Thoracic aorta (tissue), 2 donors: ENCODE data around the gene AUTS2. TPM values are rescaled to one million over a fixed set of nuclear protein-coding genes. Genes with fewer than 3 reads are reported as not detected.

ENCODE experiments used
- ATAC-seq: fragments of 150-250 bp; one replicate; pipeline ENCODE4 v1.8.0; 2017; ENCODE audit warnings: low read depth; ENCODE audit not compliant: insufficient number of reproducible peaks, low FRiP score
- DNase-seq: peaks from one replicate; pipeline ENCODE4 v3.0.0-alpha.2; 2020; ENCODE audit warnings: low spot score
- H3K27ac ChIP-seq, 2 donors: fragments of 200-600 bp; sonication (generic); 1 replicate in 1 of 2; 2 replicates in 1 of 2; pipeline ENCODE4 v1.5.1; 2016; ENCODE audit warnings: mild to moderate bottlenecking in 2 of 2, moderate library complexity in 2 of 2
- H3K27me3 ChIP-seq: fragments of 200-600 bp; sonication (generic); replicated peaks from 2 replicates; pipeline ENCODE4 v1.6.0; 2016; ENCODE audit warnings: mild to moderate bottlenecking; ENCODE audit not compliant: insufficient read depth
- H3K36me3 ChIP-seq: fragments of 200-600 bp; sonication (generic); one replicate; pipeline ENCODE4 v1.5.1; 2016
- H3K4me1 ChIP-seq, 2 donors: fragments of 200-600 bp; sonication (generic); 1 replicate in 1 of 2; 2 replicates in 1 of 2; pipeline versions ENCODE4 v1.5.1 to v1.6.0; 2016; ENCODE audit warnings: low read depth in 2 of 2, mild to moderate bottlenecking in 1 of 2; ENCODE audit not compliant: control insufficient read depth in 1 of 2
- H3K4me3 ChIP-seq: fragments of 200-600 bp; sonication (generic); 2 replicates; pipeline ENCODE4 v1.5.1; 2016; ENCODE audit warnings: mild to moderate bottlenecking
- H3K9me3 ChIP-seq: fragments of 200-600 bp; sonication (generic); 2 replicates; pipeline ENCODE4 v1.5.1; 2016
- total RNA-seq, 2 donors: library from RNA; depleted of rRNA; stranded (reverse); fragments of >200 nt; gene quantifications; one replicate each; pipeline versions ENCODE4 v1.1.0 to v1.2.3, GENCODE V29; 2016
- TF ChIP-seq, protein P1 (sequence below): fragments of 200-600 bp; sonication (generic); IDR thresholded peaks from one replicate; pipeline ENCODE4 v1.5.1; 2019; ENCODE audit warnings: antibody characterized with exemption

The AUTS2 gene
- total RNA-seq, 2 donors from 2014 or later = 49.4 to 101 TPM

DNA sequence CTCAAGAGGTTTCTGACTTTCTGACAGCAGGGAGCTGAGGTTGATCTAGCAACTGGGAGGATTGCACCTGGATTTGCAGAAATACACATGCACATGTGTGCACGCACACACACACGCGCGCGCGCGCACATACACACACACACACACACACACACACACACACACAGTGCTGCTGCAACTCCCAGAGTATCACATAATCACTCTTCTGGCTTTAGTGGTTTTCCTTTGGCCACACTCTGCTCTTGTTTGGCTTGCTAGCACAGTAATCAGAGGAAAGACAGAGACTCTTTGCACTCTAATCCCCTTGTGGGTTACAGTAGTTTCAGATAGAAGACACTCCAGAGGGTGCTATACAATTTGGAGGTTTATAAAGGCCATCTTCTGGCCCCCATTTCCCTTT, 705.0 kb downstream of the AUTS2 start:
- DNase-seq (no peak), ATAC-seq (no peak)
- no peaks in the 10 kb centered on the region for H3K36me3 ChIP-seq
- no peak overlapping the region for H3K4me3 ChIP-seq
- TF ChIP-seq, protein P1, sequence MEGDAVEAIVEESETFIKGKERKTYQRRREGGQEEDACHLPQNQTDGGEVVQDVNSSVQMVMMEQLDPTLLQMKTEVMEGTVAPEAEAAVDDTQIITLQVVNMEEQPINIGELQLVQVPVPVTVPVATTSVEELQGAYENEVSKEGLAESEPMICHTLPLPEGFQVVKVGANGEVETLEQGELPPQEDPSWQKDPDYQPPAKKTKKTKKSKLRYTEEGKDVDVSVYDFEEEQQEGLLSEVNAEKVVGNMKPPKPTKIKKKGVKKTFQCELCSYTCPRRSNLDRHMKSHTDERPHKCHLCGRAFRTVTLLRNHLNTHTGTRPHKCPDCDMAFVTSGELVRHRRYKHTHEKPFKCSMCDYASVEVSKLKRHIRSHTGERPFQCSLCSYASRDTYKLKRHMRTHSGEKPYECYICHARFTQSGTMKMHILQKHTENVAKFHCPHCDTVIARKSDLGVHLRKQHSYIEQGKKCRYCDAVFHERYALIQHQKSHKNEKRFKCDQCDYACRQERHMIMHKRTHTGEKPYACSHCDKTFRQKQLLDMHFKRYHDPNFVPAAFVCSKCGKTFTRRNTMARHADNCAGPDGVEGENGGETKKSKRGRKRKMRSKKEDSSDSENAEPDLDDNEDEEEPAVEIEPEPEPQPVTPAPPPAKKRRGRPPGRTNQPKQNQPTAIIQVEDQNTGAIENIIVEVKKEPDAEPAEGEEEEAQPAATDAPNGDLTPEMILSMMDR = no peak
- no peaks in the 10 kb centered on the region for H3K4me1 ChIP-seq
- no peaks in the 10 kb centered on the region for H3K27me3 ChIP-seq
- H3K27ac ChIP-seq = no peak overlapping the region
- H3K9me3 ChIP-seq = no peaks in the 10 kb centered on the region

GRCh38 chr7:70303780-70304179, 705.5 kb downstream of the AUTS2 start:
- DNase-seq (no peak), ATAC-seq (no peak)
- no peak overlapping the region for H3K27ac ChIP-seq
- no peaks in the 10 kb centered on the region for H3K27me3 ChIP-seq
- no peak overlapping the region for H3K4me3 ChIP-seq
- H3K4me1 ChIP-seq = no peaks in the 10 kb centered on the region
- TF ChIP-seq, protein P1 = no peak
- H3K36me3 ChIP-seq = no peaks in the 10 kb centered on the region
- no peaks in the 10 kb centered on the region for H3K9me3 ChIP-seq

DNA sequence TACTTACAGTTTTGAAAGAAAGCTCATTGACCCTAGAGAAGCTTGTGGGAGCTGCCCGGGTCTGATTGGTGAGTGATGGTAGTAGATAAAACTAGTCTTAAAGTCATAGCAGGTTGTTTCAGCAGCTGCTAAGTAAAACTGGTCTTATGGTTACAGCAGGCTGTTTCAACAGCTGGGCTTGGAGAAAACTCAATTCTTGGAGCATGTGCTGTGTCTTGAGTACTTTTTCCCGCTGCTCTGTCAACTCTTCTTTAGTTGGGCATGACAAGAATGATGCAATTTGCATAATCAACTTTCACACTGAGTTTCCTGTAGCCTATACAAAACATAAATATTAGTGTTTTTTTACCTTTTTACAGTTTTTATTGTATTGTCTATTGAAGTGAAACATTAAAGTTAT, 707.9 kb downstream of the AUTS2 start:
- Histone ChIP-seq H3K36me3 (no peaks in the 10 kb centered on the region), H3K4me1 (no peaks in the 10 kb centered on the region), H3K4me3 (no peak overlapping the region), H3K27ac (no peak overlapping the region), H3K9me3 (no peaks in the 10 kb centered on the region), H3K27me3 (no peaks in the 10 kb centered on the region)
- TF ChIP-seq, protein P1 = no peak
- DNase-seq (no peak), ATAC-seq (no peak)

DNA sequence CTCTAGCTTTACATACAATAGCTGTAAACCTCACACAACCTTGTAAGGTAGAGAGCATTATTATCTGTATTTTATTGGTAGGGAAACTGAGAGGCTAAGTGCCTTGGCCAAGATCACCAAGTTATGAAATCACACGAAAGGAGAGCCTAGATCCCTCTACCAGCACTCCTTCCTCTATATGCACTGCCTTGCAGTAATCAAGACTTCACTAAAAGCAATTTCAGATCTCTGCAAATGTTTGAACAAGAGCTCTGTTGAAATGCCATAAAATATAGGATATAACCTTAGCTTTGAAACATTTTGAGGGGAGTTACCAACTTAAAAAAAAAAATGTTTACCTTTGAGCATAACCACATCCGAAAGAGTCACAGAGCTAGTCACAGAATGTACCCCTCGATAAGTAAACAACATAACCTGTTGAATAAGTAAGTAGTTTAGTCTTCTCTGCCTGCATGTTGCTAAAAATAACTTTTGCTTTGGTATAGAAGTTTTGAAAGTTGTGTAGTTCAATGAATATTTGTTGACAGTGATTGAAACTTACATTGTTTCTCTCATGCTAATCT, 709.4 kb downstream of the AUTS2 start:
- Histone ChIP-seq H3K27me3 (no peaks in the 10 kb centered on the region), H3K9me3 (no peaks in the 10 kb centered on the region), H3K4me1 (no peaks in the 10 kb centered on the region), H3K36me3 (no peaks in the 10 kb centered on the region), H3K4me3 (no peak overlapping the region), H3K27ac (no peak overlapping the region)
- TF ChIP-seq, protein P1 = no peak
- DNase-seq (no peak), ATAC-seq (no peak)

DNA sequence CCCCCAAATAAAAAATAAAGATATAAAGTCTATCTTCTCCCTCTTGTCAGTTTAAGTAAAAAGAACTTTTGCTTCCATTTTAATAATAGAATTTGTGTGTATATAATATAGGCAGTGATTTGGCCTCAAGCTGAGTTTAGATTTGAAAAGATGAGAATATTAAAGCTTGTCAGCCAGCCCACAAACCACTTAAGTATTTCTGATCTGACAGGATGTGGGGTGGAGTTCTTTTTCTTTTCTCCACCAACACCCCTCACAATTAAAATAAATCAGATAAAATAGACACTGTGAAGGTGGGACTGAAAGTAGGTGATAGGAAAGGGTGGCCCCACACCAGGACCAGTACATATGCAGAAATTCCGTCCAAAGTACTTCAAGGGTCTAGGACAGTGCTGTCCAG, 714.1 kb downstream of the AUTS2 start:
- H3K4me1 ChIP-seq = peaks cover 5 to 10% of the 10 kb centered on the region in 2 donors
- no peak overlapping the region for H3K27ac ChIP-seq
- no peaks in the 10 kb centered on the region for H3K27me3 ChIP-seq
- TF ChIP-seq, protein P1 = no peak
- H3K4me3 ChIP-seq = no peak overlapping the region
- DNase-seq (no peak), ATAC-seq (no peak)
- no peaks in the 10 kb centered on the region for H3K9me3 ChIP-seq
- no peaks in the 10 kb centered on the region for H3K36me3 ChIP-seq
